NCI-H524 treated with DMSO at 0.1 percent for 48 hours (cell line): ENCODE data around the gene LGR5.
"Not testable (repeated sequence)": the region's sequence is repeated elsewhere in the genome, so short reads cannot be mapped to it uniquely, and the experiment has no call there.

Experiments
- DNase-seq: peaks from one replicate; lab custom pipeline; 2025; lab: John Stamatoyannopoulos, UW

LGR5 gene

DNA sequence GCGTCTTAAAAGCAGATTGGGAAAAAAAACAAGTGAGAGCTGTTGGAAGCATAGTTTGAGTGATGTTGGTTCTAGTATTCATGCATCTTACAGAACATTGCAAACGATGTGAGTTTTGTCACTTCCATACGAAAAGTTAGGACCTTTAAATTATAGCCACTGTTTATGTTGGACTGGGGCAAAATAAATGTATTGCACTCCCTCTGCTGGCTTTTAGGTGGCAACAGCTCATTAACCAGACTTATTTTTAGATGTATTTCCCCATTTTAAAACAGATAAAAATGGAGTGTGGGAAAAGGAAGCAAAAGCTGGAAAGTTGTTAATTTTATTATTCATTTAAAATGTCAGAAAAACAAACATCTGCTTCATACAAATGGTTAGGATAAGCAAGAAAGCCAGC lies 111.9 kb downstream of the LGR5 start:
- no peak for DNase-seq

DNA sequence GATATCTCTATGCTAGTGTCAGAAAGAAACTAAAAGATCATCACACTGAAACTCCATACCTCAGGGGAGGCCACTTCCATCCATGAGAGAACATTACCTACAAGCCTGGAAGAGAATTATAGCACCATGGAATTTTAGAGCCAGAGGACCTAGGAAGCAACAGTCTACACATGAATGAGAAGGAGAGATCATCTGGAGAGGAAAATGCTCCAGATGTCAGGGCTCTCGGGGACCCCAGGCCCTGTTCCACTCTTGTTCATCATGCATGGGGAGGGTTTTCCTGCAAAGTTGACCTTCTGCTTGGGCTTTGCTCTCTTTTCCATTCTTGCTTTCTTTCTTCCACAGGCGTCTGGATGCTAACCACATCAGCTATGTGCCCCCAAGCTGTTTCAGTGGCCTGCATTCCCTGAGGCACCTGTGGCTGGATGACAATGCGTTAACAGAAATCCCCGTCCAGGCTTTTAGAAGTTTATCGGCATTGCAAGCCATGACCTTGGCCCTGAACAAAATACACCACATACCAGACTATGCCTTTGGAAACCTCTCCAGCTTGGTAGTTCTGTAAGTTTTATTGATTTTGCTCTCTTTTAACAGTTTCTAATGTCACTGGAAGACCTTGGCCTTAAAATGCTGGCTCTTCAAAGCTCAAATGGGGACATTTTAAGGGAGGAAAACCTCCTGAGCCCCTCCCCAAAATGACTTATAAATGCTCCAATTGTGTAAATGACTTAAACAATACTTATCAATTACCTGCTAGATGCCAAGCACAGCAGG lies 113.3 kb downstream of the LGR5 start:
- DNase-seq, result no peak

DNA sequence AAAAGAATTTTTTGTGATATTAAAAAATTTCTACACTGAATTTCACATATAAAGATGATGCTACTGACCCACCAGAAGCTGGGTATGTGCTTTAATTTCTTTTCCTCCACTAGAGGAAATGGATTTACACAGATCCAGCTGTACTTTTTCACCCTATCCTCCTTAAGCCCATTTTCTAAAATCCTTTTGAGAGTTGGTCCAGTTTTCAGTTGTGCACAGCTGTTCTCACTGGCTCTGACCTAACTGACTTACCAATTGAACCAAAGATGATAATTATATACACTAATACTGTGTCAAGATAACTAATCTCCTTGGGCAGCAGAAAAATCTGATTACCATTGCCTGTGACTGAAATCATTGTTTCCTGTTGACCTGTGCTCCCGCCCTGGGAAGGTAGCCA lies 115.6 kb downstream of the LGR5 start:
- no peak for DNase-seq

DNA sequence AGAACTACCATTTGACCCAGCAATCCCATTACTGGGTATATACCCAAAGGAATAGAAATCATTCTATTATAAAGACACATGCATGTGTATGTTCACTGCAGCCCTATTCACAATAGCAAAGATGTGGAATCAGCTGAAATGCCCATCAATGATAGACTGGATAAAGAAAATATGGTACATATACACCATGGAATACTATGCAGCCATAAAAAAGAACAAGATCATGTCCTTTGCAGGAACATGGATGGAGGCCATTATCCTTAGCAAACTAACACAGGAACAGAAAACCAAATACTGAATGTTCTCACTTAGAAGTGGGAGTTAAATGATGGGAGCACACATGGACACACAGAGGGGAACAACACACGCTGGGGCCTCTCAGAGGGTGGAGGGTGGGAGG lies 116.2 kb downstream of the LGR5 start:
- DNase-seq, result not testable (repeated sequence)

DNA sequence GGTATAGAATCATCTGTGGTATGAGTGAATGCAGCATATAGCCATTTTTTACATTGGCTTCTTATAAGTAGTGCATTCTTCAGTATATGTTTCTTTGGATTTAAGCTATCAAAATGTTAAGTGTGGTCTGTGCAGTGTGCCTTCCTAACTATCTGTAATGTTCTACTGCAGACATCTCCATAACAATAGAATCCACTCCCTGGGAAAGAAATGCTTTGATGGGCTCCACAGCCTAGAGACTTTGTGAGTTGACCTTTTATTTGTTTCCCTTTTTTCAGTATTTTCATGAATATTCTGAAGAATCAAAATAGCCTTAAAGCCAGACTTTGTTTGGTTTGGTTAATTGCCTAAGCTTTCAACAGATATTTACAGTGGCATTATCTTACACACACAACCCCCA lies 116.8 kb downstream of the LGR5 start:
- no peak for DNase-seq

DNA sequence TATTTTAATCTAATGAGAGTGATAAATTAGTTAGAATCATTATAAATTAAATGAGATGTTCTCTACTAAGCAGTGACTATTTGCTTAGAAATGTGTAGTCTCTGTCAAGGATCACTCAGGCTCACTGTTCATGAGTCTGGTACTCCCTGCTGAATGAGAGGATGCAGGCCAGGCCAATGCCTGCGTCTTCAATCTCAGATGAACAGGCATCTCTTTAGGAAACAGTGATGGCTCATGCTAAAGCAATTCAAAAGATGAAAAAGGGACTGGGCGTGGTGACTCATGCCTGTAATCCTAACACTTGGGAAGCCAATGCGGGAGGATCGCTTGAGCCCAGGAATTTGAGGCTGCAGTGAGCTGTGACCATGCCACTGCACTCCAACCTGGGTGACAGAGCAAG lies 117.3 kb downstream of the LGR5 start:
- no peak for DNase-seq

DNA sequence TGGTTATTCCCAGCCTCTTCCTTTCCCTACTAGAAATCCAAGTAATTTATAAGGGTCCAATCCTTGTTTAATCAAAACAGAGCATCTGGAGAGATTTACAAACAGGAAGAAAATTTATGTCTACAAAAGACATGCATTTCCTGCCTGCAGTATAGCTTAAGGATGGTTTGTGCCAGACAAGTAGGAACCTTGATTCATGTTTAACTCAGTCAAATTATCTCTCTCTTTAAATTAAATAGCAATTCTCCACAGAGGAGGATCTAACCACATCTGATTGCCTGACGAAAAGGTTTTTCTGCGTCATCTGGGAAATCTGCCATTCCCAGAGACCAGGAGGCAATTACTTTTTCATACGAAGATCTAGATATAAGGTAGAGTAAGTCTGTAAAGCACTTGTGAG lies 118.8 kb downstream of the LGR5 start:
- DNase-seq, result no peak

DNA sequence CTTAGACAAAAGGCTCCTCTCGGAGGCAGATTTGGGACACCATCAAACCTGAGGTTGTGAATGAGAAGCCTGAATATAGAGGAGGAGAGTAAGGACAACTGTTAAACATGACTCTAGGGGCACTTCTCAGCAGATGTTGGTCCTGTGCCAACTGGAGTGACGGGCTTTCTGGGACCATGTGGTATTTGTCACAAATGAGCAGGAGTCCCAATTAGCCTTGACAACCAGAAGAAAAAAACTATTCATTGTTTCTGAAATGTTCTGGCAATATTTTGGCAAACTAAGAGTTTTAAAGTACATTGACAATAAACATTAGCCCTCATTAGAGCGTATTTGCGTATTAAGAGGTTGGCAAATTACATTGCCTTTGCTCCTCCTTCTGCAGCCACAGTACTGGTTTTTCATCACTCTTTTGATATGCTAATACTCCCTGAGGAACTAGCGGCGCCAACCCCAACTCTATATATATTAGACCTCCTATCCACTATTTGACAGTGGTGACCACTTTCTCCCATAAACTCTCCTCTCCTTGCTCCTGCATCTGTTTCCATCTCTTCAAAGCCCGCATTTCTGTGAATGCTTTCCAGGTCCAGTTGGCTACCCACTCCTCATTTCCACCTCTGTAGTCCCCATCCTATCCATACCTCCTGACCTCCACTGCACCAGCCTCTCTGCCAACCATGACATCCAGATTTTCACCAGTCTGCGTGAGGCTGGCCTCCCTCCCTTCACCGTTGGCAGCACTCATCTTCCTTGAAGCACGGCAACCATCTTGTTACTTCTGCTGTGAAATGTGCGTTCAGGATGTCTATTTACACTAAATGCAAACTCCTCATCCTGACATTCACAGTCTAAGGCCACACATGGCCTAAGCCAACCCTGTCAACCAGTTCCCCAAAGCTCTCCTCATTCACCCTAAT lies 123.3 kb downstream of the LGR5 start:
- DNase-seq, result no peak

DNA sequence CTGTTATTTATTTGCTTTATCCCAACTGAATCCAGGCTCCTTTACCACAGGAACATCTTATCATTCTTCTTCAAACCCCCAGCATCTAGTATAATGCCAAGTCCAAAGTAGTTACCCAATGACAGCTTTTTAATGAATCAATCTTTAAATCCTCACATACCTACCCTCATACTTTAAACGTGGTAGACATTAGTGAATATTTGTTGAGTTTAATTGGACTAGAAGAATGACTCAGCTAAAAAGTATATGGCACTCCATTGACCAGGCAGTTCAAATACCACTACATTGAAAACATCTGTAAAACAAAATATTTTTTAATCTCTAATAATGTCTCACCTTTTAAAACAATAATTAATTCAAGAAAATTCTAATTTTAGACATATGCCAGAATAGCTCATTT lies 125.9 kb downstream of the LGR5 start:
- DNase-seq, result no peak

DNA sequence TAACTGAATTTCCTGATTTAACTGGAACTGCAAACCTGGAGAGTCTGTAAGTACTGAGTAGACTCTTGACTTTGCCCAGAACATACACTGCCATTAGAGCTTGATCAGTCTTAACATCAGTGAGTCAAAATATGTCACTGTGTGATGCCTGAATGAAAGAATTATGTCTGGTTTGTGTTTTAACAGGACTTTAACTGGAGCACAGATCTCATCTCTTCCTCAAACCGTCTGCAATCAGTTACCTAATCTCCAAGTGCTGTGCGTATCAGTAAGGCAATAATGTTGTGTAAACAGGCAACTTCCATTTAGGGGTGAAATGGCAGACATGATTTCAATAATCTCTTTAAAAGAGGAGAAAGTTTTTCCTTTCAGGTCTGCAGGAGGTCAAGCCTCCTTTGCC lies 127.1 kb downstream of the LGR5 start:
- DNase-seq, result no peak

DNA sequence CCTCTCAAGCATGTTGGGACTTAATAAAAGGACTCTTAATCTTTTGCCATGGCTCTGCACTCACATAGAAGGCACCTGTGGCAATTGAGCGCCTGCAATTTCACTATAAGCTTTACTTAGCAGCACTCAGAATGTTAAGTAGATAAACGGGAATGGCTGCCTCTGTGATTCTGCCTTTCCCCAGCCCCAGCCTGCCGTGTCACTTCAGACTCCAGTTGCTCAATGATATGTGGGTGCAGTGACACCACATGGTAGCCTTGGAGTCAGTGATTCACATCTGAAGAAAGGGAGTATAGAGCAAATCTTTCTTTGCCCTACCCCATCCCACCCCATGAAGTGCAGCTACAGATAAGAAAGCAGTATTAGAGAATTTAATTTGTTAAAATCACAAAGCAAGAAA lies 127.9 kb downstream of the LGR5 start:
- DNase-seq, result no peak

DNA sequence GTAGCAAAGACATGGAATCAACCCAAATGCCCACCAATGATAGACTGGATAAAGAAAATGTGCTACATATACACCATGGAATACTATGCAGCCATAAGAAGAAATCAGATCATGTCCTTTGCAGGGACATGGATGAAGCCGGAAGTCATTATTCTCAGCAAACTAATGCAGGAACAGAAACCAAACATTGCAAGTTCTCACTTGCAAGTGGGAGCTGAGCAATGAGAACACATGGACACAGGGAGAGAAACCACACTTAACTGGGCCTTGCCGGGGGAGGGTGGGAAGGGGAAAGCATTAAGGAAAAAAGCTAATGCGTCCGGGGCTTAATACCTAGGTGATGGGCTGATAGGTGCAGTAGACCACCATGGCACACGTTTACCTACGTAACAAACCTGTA lies 130.3 kb downstream of the LGR5 start:
- DNase-seq, result not testable (repeated sequence)

DNA sequence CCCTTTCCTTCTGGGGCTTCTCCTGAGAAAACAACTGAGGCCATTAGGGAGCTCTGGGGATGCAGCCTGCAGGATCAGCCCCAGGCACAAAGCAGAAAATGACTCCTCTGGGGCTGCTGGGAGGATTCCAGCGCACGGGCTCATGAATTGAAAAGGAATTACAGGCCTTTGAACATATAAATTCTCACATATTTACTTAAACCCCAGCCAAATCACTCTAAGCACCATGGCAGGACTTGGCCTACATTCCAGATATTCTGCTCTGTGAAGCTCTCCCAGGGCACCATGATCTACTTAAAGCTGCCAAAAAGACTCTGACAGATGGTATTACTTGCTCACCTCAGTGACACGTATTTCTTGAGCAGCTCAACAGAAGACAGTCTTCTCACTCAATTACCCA lies 136.9 kb downstream of the LGR5 start:
- no peak for DNase-seq

DNA sequence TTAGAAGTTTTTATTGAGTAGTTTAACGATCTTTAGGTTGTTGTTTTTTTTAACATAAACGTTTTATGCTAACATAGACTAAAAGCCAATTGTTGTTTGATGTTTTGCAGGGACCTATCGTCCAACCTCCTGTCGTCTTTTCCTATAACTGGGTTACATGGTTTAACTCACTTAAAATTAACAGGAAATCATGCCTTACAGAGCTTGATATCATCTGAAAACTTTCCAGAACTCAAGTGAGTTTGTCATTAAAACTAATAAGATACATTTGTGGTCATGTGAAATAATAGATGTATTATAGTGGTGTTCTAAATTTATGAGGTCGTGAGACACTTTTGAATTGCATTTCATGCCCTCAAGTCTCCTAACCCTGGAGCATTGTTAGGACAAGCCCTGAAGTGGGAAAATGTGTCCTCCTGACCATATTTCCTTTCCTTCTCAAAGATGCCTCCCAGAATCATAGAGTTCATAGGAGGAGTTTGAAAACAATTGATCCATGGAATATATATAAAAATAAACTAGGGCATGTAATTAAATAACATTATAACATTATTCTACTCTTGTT lies 139.2 kb downstream of the LGR5 start:
- no peak for DNase-seq

DNA sequence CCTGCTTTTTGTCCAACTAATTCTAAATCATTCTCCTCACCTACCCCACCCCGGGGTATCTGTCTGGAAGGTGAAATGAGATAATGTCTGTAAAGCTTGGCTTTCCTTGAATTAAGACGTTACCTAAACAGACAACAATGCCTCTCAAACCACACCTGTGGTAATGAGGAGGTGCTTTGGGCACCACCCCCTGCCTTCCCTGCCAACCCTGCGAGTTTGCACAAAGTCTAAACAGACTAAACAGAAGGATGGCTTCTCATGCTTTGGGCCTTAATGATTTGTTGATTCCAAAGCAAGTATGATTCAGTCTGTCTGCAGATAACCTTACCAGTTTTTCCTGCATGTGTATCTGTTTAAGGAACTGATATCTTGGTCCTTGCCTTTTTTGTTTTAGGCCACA lies 141.6 kb downstream of the LGR5 start:
- no peak for DNase-seq

DNA sequence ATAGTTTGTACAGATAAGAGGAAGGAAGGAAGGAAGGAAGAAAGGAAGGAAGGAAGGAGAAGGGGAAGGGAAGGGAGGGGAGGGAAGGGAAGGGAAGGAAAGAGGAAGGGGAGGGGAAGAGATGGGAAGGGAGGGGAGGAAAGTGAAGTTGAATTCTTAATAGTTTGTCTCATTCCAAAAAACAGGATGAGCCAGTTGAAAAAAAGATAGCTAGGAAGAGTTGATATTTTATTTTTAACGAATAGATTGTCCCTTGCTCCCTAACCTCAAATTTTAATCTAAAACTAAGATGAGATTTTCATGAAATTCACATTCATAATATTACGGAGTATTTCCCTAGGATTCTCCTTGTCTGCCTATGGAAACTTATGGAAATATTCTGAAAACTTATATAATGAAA lies 143.3 kb downstream of the LGR5 start:
- no peak for DNase-seq

DNA sequence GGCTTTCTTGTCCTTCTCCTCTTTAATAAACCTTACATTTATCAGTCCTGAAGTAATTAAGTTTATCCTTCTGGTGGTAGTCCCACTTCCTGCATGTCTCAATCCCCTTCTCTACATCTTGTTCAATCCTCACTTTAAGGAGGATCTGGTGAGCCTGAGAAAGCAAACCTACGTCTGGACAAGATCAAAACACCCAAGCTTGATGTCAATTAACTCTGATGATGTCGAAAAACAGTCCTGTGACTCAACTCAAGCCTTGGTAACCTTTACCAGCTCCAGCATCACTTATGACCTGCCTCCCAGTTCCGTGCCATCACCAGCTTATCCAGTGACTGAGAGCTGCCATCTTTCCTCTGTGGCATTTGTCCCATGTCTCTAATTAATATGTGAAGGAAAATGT lies 144.8 kb downstream of the LGR5 start:
- no peak for DNase-seq

DNA sequence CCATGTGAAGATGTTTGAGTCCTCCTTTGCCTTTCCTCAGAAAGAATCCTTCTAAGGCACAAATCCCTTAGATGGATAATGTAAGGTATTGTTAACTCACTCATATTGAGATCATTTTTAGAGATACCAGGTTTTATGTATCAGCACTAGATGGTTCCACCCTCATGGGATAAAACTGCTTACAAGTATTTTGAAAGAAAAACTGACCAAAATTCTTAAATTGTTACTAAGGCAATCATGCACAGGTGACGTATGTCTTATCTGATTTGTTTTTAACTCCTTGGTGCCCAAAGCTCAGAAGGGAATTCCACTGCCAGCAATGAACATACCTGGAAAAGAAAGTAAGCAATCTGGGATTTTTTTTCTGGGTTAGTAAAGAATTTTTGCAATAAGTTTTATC lies 145.6 kb downstream of the LGR5 start:
- DNase-seq, result no peak

DNA sequence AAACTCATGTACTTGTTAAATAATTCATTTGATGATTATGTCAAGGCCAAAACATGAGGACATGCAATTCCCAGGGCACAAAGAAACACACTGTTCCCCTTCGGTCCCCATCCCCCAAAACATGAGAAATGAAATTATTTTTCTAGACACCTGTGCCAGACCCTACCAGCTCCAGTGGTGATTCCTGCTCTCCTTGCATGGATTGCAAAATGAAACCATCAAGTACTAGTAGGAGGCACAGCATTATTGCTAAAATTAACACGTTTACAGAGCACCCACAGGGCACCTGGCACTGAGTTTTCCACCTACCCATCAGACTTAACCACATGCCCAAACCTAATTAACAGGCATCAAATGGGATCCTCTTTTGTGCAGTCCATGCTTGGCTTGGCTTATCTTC lies 147.4 kb downstream of the LGR5 start:
- no peak for DNase-seq

DNA sequence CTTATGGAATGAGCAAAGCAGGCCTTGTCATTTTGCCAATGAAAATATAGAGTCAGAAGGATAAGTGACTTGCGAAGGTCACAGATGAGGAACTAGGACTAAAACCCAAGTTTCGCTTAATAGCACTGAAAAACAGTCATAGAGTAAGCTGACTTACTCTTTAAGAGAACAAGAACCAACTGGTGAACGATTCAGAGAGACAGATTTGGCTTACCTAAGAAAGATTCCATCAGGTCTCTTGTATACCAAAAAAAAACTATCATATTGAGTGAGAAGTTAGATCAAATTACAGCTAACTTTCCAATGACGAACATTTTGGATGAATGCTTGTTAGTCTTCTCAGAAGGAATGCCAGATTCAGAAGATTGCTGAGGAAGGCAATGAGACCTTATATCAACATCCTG lies 149.9 kb downstream of the LGR5 start:
- no peak for DNase-seq

DNA sequence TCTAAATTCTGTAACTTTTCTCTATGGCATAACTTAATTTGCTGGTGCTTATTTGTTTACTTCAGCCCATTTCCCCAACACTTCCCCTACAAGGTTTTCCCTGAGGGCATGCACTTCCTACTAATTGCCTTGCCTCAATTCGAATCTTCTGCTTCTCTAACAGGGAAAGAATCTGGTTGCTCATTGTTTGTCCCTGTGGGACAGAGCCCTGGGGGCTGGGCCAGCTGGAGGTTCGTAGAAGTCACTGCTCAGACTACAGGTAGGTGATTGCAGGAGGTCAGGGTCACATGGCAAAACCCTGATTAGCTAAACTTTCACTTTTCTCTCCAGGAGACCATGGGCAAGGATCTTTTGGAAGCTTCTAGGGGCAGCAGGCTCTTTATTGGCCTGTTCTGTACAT lies 152.0 kb downstream of the LGR5 start:
- no peak for DNase-seq

DNA sequence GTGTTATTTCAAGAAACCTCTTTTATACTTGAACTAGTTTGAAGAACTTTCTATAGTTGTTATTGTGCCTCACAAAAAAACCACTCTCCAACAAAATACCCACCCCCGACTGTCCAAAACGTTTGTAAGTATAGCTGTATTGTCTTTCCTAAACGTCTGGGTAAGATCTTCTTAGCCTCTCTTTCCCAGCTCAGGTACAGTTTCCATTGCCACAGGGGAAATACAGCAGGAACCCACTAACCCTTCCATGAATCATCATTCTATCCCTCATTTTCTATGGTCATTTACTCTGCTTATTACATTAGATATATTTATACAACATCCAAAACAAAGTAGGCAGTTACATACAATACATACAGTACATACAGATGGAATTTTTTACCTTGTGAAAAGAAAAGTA lies 153.2 kb downstream of the LGR5 start:
- DNase-seq, result no peak
